Activated CD4-positive, CD25-positive, alpha-beta regulatory T cell (primary cell): ENCODE measurements around the gene CDK13.
"Not testable (repeated sequence)": the region's sequence is repeated elsewhere in the genome, so short reads cannot be mapped to it uniquely, and the experiment has no call there.

ENCODE experiments used
- DNase-seq, 4 experiments: peaks; one replicate each; lab custom pipeline; 2025; lab: John Stamatoyannopoulos, UW

CDK13 gene

GRCh38 chr7:40148247-40148580 is 198.2 kb downstream of the CDK13 start:
- DNase-seq = not testable (repeated sequence)

DNA sequence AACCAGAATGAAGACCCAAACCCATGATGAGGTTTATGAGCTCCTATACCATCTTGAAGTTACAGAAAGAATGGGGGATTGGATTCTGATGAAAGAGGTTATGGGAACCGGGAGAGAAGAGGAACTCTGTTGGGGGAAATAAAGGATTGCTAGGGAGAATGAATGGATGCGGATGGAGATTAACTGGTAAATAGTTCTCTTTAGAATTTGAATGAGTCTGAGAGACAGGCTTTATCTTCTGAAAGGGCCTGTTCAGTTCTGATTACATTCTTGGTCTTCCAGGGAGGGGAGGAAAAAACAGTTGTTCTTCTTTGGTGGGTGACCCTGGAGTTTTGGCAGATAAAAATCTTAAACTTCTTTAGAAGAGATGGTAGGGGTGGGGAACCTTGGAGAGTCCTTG is 198.6 kb downstream of the CDK13 start:
- no peak for DNase-seq
